Endothelial cell of umbilical vein (primary cell): ENCODE results near the gene FRMD4A. TPM values are rescaled to one million over a fixed set of nuclear protein-coding genes. Genes with fewer than 3 reads are reported as not detected.

Experiments
- BruUV-seq: library from RNA; stranded (reverse); fragments of 400-500 nt; replicated peaks from 2 replicates; lab custom pipeline; 2021; lab: Mats Ljungman, UMichigan
- CTCF ChIA-PET: fragments of 300-600, 350-600 bp; sonication (Branson Sonifier 250); formaldehyde crosslinking; loops from one replicate; lab custom pipeline; 2021; ENCODE audit warnings: antibody characterized with exemption, inconsistent platforms; lab: Charles Lee
- POLR2A ChIA-PET: fragments of 300-600, 350-600 bp; sonication (Branson Sonifier 250); formaldehyde crosslinking; loops from one replicate; lab custom pipeline; 2021; ENCODE audit warnings: antibody characterized with exemption, inconsistent platforms; lab: Charles Lee
- DNase-seq: peaks from one replicate; pipeline ENCODE4 v3.0.0-alpha.2; 2011; ENCODE audit warnings: low read depth, low spot score
- FAIRE-seq: peaks from 2 replicates; lab custom pipeline; 2011; peaks lifted over from hg19 to GRCh38; lab: Jason Lieb, UNC
- H2AFZ ChIP-seq: 2 replicates; pipeline ENCODE4 v1.6.0; 2012; ENCODE audit warnings: low read depth, low read length, control low read depth, inconsistent platforms
- H3K27ac ChIP-seq: 2 replicates; pipeline ENCODE4 v1.5.1; 2011; ENCODE audit warnings: low read depth, mild to moderate bottlenecking, control low read depth, low read length, moderate library complexity; ENCODE audit not compliant: insufficient read depth
- H3K27me3 ChIP-seq, 2 experiments: 2 replicates each; pipeline versions ENCODE4 v1.6.0 to v1.6.1; 2011; ENCODE audit warnings: low read length in 2 of 2, mixed read lengths in 1 of 2; ENCODE audit not compliant: control insufficient read depth in 2 of 2, insufficient read depth in 2 of 2
- H3K36me3 ChIP-seq, 2 experiments: 2 replicates in 1 of 2; 3 replicates in 1 of 2; pipeline ENCODE4 v1.5.1; 2011; ENCODE audit warnings: low read length in 2 of 2, mild to moderate bottlenecking in 1 of 2, moderate library complexity in 1 of 2; ENCODE audit not compliant: control insufficient read depth in 2 of 2, insufficient read depth in 2 of 2; ENCODE audit errors: extremely low read depth in 1 of 2
- H3K4me1 ChIP-seq: 3 replicates; pipeline ENCODE4 v1.5.1; 2011; ENCODE audit warnings: mild to moderate bottlenecking, low read length; ENCODE audit not compliant: control insufficient read depth, insufficient read depth; ENCODE audit errors: extremely low read depth
- H3K4me2 ChIP-seq: 2 replicates; pipeline ENCODE4 v1.6.1; 2011; ENCODE audit warnings: low read length, control low read depth, mixed read lengths; ENCODE audit not compliant: insufficient read depth
- H3K4me3 ChIP-seq, 3 experiments: fragments of 200-600 bp in 1 of 3; sonication (generic), shearing (Covaris generic) in 1 of 3; replicated peaks in 1 of 3; 2 replicates each; pipeline ENCODE4 v1.5.1; 2011 to 2016; ENCODE audit warnings: control low read depth in 3 of 3, low read length in 3 of 3, mild to moderate bottlenecking in 2 of 3, inconsistent platforms in 1 of 3, low read depth in 1 of 3, moderate library complexity in 1 of 3; ENCODE audit not compliant: insufficient read depth in 1 of 3
- H3K79me2 ChIP-seq: 2 replicates; pipeline ENCODE4 v1.6.0; 2012; ENCODE audit warnings: low read length, inconsistent platforms; ENCODE audit not compliant: control insufficient read depth, insufficient read depth
- H3K9ac ChIP-seq: replicated peaks from 2 replicates; pipeline ENCODE3; 2011; ENCODE audit warnings: low read length, control low read depth; ENCODE audit not compliant: insufficient read depth; ENCODE audit errors: extremely low read depth
- H3K9me1 ChIP-seq: replicated peaks from 3 replicates; pipeline ENCODE4 v1.6.0; 2011; ENCODE audit warnings: mild to moderate bottlenecking, low read length; ENCODE audit not compliant: control insufficient read depth, insufficient read depth; ENCODE audit errors: extremely low read depth
- H3K9me3 ChIP-seq: replicated peaks from 2 replicates; pipeline ENCODE4 v1.5.1; 2012; ENCODE audit warnings: low read length, inconsistent platforms; ENCODE audit not compliant: control insufficient read depth, insufficient read depth
- H4K20me1 ChIP-seq: replicated peaks from 2 replicates; pipeline ENCODE3; 2011; ENCODE audit warnings: mild to moderate bottlenecking, low read length; ENCODE audit not compliant: control insufficient read depth, insufficient read depth; ENCODE audit errors: extremely low read depth
- CTCF ChIP-seq, 2 donors: IDR thresholded peaks; 1 replicate in 1 of 2; 2 replicates in 1 of 2; pipeline ENCODE4 v1.5.1; 2011; ENCODE audit warnings: low read length in 2 of 2, mild to moderate bottlenecking in 2 of 2, moderate library complexity in 2 of 2, control low read depth in 1 of 2, inconsistent platforms in 1 of 2, low read depth in 1 of 2; ENCODE audit not compliant: insufficient read depth in 1 of 2; ENCODE audit errors: extremely low read depth in 1 of 2
- EZH2 ChIP-seq: IDR thresholded peaks from 2 replicates; pipeline ENCODE4 v1.6.1; 2012; ENCODE audit warnings: borderline replicate concordance, low read depth, mild to moderate bottlenecking, moderate library complexity, low read length, inconsistent platforms; ENCODE audit not compliant: severe bottlenecking
- FOS ChIP-seq: IDR thresholded peaks from 2 replicates; pipeline ENCODE4 v1.6.1; 2011; ENCODE audit warnings: mild to moderate bottlenecking, low read length, moderate library complexity, borderline replicate concordance; ENCODE audit not compliant: insufficient read depth
- GATA2 ChIP-seq: IDR thresholded peaks from 2 replicates; pipeline ENCODE4 v1.7.0; 2011; ENCODE audit warnings: low read depth, mild to moderate bottlenecking, moderate library complexity, mixed read lengths, low read length; ENCODE audit not compliant: insufficient read length, insufficient read depth
- JUN ChIP-seq: IDR thresholded peaks from 2 replicates; pipeline ENCODE4 v1.6.1; 2011; ENCODE audit warnings: borderline replicate concordance, low read depth; ENCODE audit not compliant: insufficient read length, insufficient read depth
- MAX ChIP-seq: IDR thresholded peaks from 2 replicates; pipeline ENCODE4 v1.6.1; 2011; ENCODE audit not compliant: insufficient read depth, insufficient read length
- MYC ChIP-seq: IDR thresholded peaks from one replicate; pipeline ENCODE4 v1.6.1; 2011; ENCODE audit warnings: mild to moderate bottlenecking, low read depth, low read length
- POLR2A ChIP-seq: IDR thresholded peaks from 2 replicates; pipeline ENCODE4 v1.6.1; 2012; ENCODE audit warnings: low read depth, mild to moderate bottlenecking, control low read depth, low read length
- POLR2AphosphoS5 ChIP-seq: IDR thresholded peaks from 2 replicates; pipeline ENCODE4 v1.6.1; 2012; ENCODE audit warnings: low read depth, mild to moderate bottlenecking, control low read depth, low read length, moderate library complexity; ENCODE audit not compliant: insufficient read depth
- dilution Hi-C: fragments of 300-500 bp; cut with MboI; formaldehyde crosslinking; loops from one replicate; pipeline ENCODE4 v1.15.0; 2019; ENCODE audit warnings: low sequenced_read_pairs; ENCODE audit not compliant: extremely low pct_ligation_motif_present
- intact Hi-C: fragments of 100-400 bp; cut with micrococcal nuclease; formaldehyde crosslinking; loops from one replicate; pipeline ENCODE4 v1.10.0; 2022
- polyA plus RNA-seq, 4 experiments: library from polyadenylated mRNA; depleted of rRNA in 3 of 4; stranded (reverse) in 3 of 4; unstranded in 1 of 4; fragments of >200 nt; gene quantifications; 2 replicates each; pipeline versions ENCODE4 v1.2.1 to v1.2.3, GENCODE V29; 2011 to 2012; ENCODE audit warnings: missing spikeins in 1 of 4
- total RNA-seq: library from RNA; stranded (reverse); gene quantifications from 2 replicates; pipeline ENCODE4 v1.2.3, GENCODE V29; 2021

Gene FRMD4A
- total and polyA plus RNA-seq, 2 donors (not counting 3 experiments of a cell fraction or from before 2014, with no cell fraction given) = 123 to 148 TPM

- CTCF ChIA-PET = interaction anchor here (0.5 kb wide), 1 partner anchor 770 kb away, joined by 3 read pairs; no protein-coding TSS in a partner anchor
- no peak for DNase-seq
- H3K4me2 ChIP-seq = no peak overlapping the region
- no peaks in the 10 kb centered on the region for H3K79me2 ChIP-seq
- H3K9ac ChIP-seq = no peak overlapping the region
- no peak overlapping the region for H2AFZ ChIP-seq
- no peaks in the 10 kb centered on the region for H4K20me1 ChIP-seq
- no peaks in the 10 kb centered on the region for H3K9me1 ChIP-seq
- intact Hi-C loops = no loop called here
- H3K4me1 ChIP-seq = no peaks in the 10 kb centered on the region
- H3K9me3 ChIP-seq = no peaks in the 10 kb centered on the region
- H3K27me3 ChIP-seq = peaks cover 8 to 9% of the 10 kb centered on the region in 2 experiments
- H3K36me3 ChIP-seq = no peaks in the 10 kb centered on the region
- no peak for FAIRE-seq
- dilution Hi-C loops = no loop called here
- POLR2A ChIA-PET = no interaction called here
- no peak overlapping the region for H3K4me3 ChIP-seq
- H3K27ac ChIP-seq = no peak overlapping the region
- TF ChIP-seq POLR2A = no peak
- no peak for TF ChIP-seq JUN
- TF ChIP-seq GATA2 = no peak
- no peak for TF ChIP-seq FOS
- no peak for TF ChIP-seq MAX
- TF ChIP-seq MYC = no peak
- no peak for TF ChIP-seq POLR2AphosphoS5
- TF ChIP-seq EZH2 = no peak
- no peak for TF ChIP-seq CTCF (IDR thresholded peaks at IDR 0.05; ENCODE audit: extremely low read depth in 1 of 2, insufficient read depth in 1 of 2, low read depth in 1 of 2, low read length in 2 of 2)
- no TSS peak for BruUV-seq
Measured at GRCh38 chr10:14278533-14278932, 52.2 kb downstream of the FRMD4A start.
